ENCODE data around the gene PTPRS.

PTPRS gene

GRCh38 chr19:5304486-5304885 lies 36.1 kb downstream of the PTPRS start:
- DNase-seq (ENCODE audit: extremely low read depth, low read depth): no peak
- H3K4me3 ChIP-seq (replicated peaks; ENCODE audit: low read depth, low read length): no peak overlapping the region
- no peak for TF ChIP-seq CTCF (IDR thresholded peaks at IDR 0.05; ENCODE audit: low read depth, low read length, missing control alignments)

GRCh38 chr19:5303208-5303607 lies 37.4 kb downstream of the PTPRS start:
- H3K4me3 ChIP-seq (replicated peaks; ENCODE audit: low read depth, low read length): no peak overlapping the region
- no peak for TF ChIP-seq CTCF (IDR thresholded peaks at IDR 0.05; ENCODE audit: low read depth, low read length, missing control alignments)
- DNase-seq (ENCODE audit: extremely low read depth, low read depth): no peak

GRCh38 chr19:5302396-5302795 lies 38.2 kb downstream of the PTPRS start:
- no peak overlapping the region for H3K4me3 ChIP-seq (replicated peaks; ENCODE audit: low read depth, low read length)
- no peak for TF ChIP-seq CTCF (IDR thresholded peaks at IDR 0.05; ENCODE audit: low read depth, low read length, missing control alignments)
- DNase-seq (ENCODE audit: extremely low read depth, low read depth): no peak

GRCh38 chr19:5299137-5299536 lies 41.5 kb downstream of the PTPRS start:
- H3K4me3 ChIP-seq (replicated peaks; ENCODE audit: low read depth, low read length): no peak overlapping the region
- TF ChIP-seq CTCF (IDR thresholded peaks at IDR 0.05; ENCODE audit: low read depth, low read length, missing control alignments): no peak
- DNase-seq (ENCODE audit: extremely low read depth, low read depth): no peak

- no peak for DNase-seq (ENCODE audit: extremely low read depth, low read depth)
- no peak overlapping the region for H3K4me3 ChIP-seq (replicated peaks; ENCODE audit: low read depth, low read length)
- TF ChIP-seq CTCF (IDR thresholded peaks at IDR 0.05; ENCODE audit: low read depth, low read length, missing control alignments): no peak
Observed at GRCh38 chr19:5298471-5298901, 42.1 kb downstream of the PTPRS start.

GRCh38 chr19:5297272-5297669 lies 43.3 kb downstream of the PTPRS start:
- TF ChIP-seq CTCF (IDR thresholded peaks at IDR 0.05; ENCODE audit: low read depth, low read length, missing control alignments): no peak
- H3K4me3 ChIP-seq (replicated peaks; ENCODE audit: low read depth, low read length): no peak overlapping the region
- no peak for DNase-seq (ENCODE audit: extremely low read depth, low read depth)

Measured in HFF-Myc (cell line).